ENCODE measurements around the gene ARHGEF25. TPM values are rescaled to one million over a fixed set of nuclear protein-coding genes. Genes with fewer than 3 reads are reported as not detected.

The ARHGEF25 gene
- total RNA-seq, 4 donors from 2014 or later = 77.7 to 133 (median 111) TPM

Other genes with a start within 250 kb of the ARHGEF25 start
- 10 to 100 TPM; 30.3 to 41.5 (median 35.1) TPM for gene R3HDM2, start 180.4 kb upstream of the ARHGEF25 start, total RNA-seq
- not detected for gene INHBC, start 176.7 kb upstream of the ARHGEF25 start, total RNA-seq
- gene INHBE, start 156.1 kb upstream of the ARHGEF25 start, total RNA-seq = not detected
- under 1 TPM in 3 of 4 donors, not detected in 1; 0.17 to 0.98 (median 0.84) TPM for gene GLI1, start 151.7 kb upstream of the ARHGEF25 start, total RNA-seq
- 10 to 100 TPM in 2 of 4 donors, 1 to 10 TPM in 2; 6.0 to 12.9 (median 8.8) TPM for gene ARHGAP9, start 131.6 kb upstream of the ARHGEF25 start, total RNA-seq
- 10 to 100 TPM; 53.2 to 81.0 (median 62.7) TPM for gene MARS1, start 123.4 kb upstream of the ARHGEF25 start, total RNA-seq
- gene DDIT3, start 90.9 kb upstream of the ARHGEF25 start, total RNA-seq = 10 to 100 TPM; 14.4 to 43.9 (median 24.4) TPM
- 10 to 100 TPM; 13.8 to 19.9 (median 16.9) TPM for gene MBD6, start 88.6 kb upstream of the ARHGEF25 start, total RNA-seq
- gene DCTN2, start 64.2 kb upstream of the ARHGEF25 start, total RNA-seq = 100 to 1,000 TPM; 161 to 243 (median 202) TPM
- 1 to 10 TPM; 2.1 to 3.2 (median 2.4) TPM for gene KIF5A, start 61.4 kb upstream of the ARHGEF25 start, total RNA-seq
- 10 to 100 TPM; 22.7 to 30.7 (median 29.0) TPM for gene PIP4K2C, start 20.2 kb upstream of the ARHGEF25 start, total RNA-seq
- 10 to 100 TPM; 39.0 to 68.6 (median 46.8) TPM for gene DTX3, start 6.6 kb upstream of the ARHGEF25 start, total RNA-seq
- 10 to 100 TPM in 2 of 4 donors, 1 to 10 TPM in 2; 2.8 to 10.9 (median 7.3) TPM for gene B4GALNT1, start 21.8 kb downstream of the ARHGEF25 start, total RNA-seq
- gene OS9, start 82.7 kb downstream of the ARHGEF25 start, total RNA-seq = 100 to 1,000 TPM; 139 to 223 (median 148) TPM
- 10 to 100 TPM in 1 of 4 donors, 1 to 10 TPM in 3; 2.5 to 11.2 (median 3.6) TPM for gene AGAP2, start 127.3 kb downstream of the ARHGEF25 start, total RNA-seq
- gene TSPAN31, start 133.6 kb downstream of the ARHGEF25 start, total RNA-seq = 10 to 100 TPM; 34.3 to 45.1 (median 42.1) TPM
- 10 to 100 TPM; 43.6 to 85.7 (median 71.3) TPM for gene CDK4, start 140.9 kb downstream of the ARHGEF25 start, total RNA-seq
- gene MARCHF9, start 143.7 kb downstream of the ARHGEF25 start, total RNA-seq = 10 to 100 TPM in 2 of 4 donors, 1 to 10 TPM in 2; 5.6 to 16.9 (median 10.7) TPM
- gene CYP27B1, start 155.6 kb downstream of the ARHGEF25 start, total RNA-seq = under 1 TPM in 2 of 4 donors, not detected in 2; 0.32 to 0.66 TPM
- gene METTL1, start 160.7 kb downstream of the ARHGEF25 start, total RNA-seq = 1 to 10 TPM; 4.2 to 9.8 (median 5.7) TPM
- 10 to 100 TPM in 2 of 4 donors, 1 to 10 TPM in 2; 6.6 to 13.2 (median 10.0) TPM for gene EEF1AKMT3, start 161.2 kb downstream of the ARHGEF25 start, total RNA-seq
- 10 to 100 TPM; 17.6 to 38.4 (median 29.2) TPM for gene TSFM, start 171.4 kb downstream of the ARHGEF25 start, total RNA-seq
- 1 to 10 TPM; 2.2 to 5.8 (median 2.8) TPM for gene AVIL, start 207.3 kb downstream of the ARHGEF25 start, total RNA-seq
- gene CTDSP2, start 235.3 kb downstream of the ARHGEF25 start, total RNA-seq = 100 to 1,000 TPM; 127 to 249 (median 196) TPM